GM19099 (cell line): ENCODE measurements around the gene MUSTN1.

Experiments
- POLR2A ChIP-seq: IDR thresholded peaks from 3 replicates; pipeline ENCODE4 v1.6.1; 2011; ENCODE audit warnings: low read depth; ENCODE audit not compliant: insufficient read length; ENCODE audit errors: extremely low read depth

Gene MUSTN1

DNA sequence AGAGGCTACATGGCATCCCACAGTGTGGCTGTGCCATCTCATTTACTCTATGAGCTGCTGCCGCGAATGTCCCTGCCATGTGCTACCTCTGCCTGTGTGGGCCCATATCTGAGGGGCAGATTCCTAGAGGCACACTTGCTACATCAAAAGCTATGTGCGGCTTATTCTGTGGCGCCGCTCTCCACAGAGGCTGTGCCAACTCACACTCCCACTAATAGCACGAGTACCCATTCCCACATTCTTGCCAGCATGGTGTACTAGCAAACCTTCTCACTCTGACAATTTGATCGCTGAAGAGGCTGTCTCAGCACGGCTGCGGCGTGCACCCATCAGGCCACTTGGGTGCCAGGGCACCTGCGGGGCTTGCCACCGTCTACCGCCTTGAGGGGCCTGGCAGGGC lies 31.2 kb upstream of the MUSTN1 start:
- TF ChIP-seq POLR2A = no peak

DNA sequence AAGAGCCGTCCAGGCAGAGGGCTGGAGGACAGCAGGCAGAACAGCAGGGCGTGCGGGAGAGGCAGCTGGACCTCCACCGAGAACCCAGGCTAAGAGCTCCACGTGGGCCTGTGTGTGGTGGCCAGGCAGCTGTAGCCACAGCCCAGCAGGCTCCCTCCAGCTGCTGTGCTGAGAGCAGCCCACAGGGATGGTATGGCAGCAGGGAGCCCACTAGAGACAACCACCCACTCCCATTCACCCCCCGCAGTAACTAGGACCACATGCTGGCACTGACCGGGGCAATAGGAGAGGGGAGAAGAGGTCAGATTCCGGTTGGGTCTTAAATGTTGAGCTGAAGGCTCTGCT lies 25.6 kb upstream of the MUSTN1 start:
- no peak for TF ChIP-seq POLR2A

DNA sequence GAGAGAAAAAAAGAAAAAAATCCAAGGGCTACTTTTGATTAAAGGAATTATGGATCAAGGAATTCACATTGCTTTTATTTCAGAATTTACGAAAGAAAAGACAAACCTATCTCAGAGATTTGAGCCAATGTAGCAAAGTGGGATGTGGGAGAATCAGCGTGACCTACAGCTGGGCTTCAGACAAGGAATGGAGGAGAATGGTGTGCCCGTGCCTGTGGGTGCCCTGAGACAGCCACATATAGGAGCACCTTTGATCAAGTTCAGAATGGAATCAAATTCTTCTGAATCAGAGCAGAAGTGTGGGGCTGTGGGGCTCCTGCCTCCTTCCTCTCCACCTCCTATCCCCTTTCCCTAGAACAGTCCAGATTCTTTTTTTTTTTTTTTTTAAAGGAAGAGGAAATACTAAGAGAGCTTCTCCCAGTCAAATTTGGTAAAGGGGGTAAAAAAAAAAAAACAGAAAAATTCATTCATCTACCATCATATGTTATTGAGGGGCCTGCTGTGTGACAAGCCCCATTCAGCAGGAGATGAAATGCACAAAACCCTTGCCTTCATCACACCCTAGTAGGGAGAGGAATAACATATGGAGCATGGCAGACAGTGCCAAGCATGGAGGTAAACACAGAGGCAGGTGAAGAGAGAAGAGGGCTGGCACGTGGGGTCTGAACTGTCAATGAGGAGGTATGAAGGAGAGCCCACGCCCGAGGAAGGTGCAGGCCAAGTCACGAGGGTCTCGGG lies 25.0 kb upstream of the MUSTN1 start:
- no peak for TF ChIP-seq POLR2A

DNA sequence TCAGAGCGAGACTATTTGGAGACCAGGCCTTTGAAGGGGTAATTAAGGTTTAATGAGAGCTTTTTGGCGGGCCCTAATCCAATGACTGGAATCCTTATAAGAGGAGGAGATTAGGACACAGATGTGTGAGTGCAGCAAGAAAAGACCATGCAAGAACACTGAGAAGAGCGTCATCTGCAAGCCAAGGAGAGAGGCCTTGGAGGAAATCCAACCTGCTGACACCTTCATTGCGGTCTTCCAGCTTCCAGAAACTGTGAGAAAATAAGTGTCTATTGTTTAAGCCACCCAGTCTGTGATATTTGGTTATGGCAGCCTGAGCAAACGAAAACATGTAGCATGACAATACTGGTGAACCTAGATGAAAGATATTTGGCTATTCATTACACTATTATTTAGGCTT lies 23.0 kb upstream of the MUSTN1 start:
- TF ChIP-seq POLR2A = no peak

DNA sequence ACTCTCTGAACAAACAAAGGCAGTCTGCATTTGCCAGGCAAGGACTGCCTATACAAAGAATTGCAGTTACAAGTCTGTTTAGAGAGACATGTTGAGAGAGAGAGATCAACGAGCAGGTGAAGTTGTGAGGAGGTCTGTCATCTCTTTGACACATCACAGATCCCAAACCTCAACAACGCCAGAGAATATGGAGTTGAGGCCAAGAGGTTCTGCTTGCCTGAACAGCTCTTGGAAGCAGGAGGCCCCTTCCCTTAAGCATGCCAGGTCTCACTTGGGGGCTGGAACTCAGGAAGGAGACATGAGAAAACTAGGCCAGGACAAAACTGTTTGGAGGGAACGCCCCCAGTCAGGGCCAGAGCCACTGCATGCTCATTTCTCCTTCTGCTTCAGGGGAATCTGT lies 22.3 kb upstream of the MUSTN1 start:
- no peak for TF ChIP-seq POLR2A

DNA sequence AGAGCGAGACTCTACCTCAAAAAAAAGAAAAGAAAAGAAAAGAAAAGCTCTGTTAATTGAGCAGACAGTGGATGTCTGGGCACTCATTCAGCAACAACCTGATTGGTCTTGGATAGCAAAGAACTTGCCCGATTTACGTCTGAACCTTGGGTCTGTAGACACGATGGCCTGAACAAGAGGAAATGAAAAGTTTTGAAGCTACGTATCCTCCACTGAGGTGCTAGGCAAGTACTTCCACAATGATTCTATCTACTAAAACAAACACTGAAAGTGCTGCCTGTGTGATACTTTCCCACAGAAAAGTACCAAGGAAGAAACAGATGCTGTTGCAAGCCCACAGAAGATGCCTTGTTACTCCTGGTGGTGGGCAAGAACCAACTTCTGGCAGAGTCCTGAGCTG lies 21.8 kb upstream of the MUSTN1 start:
- TF ChIP-seq POLR2A = no peak

DNA sequence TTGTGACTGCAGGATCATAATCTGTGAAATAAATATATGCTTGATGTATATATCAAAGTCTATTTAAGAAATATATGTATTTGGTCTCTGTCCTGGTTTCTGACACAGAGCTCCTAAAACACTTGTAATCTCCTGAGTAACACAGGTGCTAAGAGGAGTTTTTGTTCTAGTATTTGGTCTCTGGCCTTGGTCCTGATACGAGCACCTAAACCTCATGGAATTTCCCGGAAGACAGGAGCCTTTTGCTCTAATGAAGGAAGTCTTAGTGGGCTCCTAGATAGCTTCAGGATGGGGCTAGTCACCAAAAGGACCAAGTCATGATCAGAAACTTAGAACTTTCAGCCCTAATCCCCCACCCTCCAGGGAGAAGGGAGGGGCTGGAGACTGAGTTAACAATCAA lies 19.2 kb upstream of the MUSTN1 start:
- no peak for TF ChIP-seq POLR2A

DNA sequence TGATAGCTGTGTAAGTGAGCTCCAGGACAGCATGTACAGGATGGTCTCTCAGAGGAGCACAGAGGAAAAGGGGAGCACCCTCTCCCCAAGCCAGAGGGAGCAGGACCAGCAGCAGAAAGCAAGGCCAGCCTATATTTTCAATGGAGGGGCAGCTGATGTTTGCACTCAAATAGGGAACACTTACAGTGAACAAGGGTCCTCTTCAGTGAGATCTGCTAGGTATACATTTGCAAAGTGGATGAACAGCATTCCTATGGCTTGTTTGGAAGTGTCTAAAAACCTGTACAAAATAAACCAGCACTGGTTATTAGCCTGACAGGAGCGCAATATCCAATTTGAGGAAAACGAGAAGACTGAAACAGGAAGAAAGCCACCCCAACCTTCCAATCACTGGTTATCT lies 17.6 kb upstream of the MUSTN1 start:
- no peak for TF ChIP-seq POLR2A

DNA sequence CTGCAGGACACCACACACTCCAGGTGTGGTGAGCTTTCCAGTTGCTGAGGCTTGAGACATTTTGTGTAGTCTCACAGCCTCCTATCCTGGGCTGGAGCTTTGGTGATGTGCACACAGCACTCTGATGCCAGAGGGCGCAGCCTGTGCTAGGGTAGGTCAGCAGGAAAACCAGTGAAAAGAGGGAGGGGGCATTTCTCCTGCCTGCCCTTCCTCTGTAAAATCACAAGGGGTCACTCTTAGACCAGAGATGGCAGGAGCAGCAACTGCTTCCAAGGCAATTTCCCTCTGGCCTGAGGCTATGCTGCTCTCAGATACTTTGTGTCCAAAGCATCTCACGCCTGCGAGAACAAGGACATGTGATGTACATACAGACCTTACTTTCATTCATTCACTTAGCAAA lies 16.5 kb upstream of the MUSTN1 start:
- TF ChIP-seq POLR2A = no peak

DNA sequence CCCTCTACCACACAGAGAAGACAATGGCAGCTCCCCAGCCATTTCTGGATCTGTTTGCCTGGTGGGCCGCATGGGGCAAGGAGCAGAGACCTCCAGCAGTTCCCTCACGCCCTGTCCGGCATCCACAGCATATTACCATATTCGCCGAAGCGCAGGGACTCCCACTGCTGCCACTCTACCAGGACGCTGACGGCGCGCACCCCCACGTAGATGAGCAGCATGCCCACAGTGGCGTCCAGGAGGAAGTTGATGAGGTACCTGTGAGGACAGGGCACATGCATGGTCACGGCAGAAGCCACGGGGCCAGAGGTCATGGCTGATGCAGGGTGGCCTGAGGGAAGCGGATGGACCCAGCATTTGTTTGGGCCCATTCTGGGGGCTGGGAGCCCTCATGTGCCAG lies 14.8 kb upstream of the MUSTN1 start:
- TF ChIP-seq POLR2A = no peak

DNA sequence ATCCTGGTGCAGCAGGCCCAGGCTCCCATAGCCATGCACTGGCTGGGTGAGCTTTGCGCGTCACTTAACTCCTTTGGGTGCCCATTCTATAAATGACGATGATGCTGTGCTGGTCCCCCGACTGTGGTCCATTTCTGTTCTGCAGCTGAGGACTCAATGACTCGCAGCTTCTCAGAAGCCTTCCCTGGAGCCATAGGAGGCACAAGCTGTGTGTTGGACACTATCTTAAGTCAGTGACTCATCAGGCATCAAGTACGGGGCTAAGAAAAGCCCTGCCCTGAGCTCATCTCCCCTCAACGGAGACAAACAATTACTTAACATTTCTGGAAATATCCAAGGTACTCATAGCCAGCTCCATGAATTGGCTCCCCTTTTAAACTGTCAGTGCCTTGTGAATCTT lies 13.8 kb upstream of the MUSTN1 start:
- TF ChIP-seq POLR2A = no peak

DNA sequence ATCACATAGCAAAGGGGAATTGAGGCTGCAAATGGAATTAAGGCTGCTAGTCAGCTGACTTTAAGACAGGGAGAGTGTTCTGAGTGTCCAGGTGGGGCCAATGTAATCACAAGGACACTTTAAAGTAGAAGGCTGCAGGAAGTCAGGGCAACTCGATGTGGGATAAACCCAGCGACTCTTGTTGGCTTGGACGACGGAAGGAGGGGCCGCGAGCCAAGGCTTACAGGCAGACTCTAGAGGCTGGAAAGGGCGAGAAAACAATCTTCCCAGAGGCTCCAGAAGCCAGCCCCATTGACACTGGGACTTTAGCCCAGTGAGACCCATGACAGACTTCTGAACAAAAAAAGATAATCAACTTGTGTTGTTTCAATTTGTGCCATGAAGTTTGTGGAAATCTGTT lies 12.9 kb upstream of the MUSTN1 start:
- TF ChIP-seq POLR2A = no peak

DNA sequence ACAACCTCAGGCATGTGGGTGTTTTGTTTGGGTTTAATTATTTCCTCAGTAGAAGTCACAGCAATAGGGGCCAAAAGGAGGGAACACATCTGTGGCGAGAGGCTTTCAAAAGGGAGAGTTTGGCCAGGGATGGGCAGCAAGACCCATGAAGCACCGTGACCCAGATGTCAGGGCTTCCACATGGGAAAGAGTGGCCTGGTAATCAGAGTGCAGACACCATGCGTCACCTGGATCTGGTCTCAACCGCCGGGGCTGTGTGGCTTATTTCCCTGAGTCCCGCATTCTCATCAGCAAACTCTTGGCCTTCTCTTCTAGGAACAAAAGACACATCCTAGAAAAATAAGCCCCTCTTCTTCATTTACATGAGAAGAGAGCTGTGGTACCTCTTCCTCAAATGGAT lies 12.4 kb upstream of the MUSTN1 start:
- no peak for TF ChIP-seq POLR2A

DNA sequence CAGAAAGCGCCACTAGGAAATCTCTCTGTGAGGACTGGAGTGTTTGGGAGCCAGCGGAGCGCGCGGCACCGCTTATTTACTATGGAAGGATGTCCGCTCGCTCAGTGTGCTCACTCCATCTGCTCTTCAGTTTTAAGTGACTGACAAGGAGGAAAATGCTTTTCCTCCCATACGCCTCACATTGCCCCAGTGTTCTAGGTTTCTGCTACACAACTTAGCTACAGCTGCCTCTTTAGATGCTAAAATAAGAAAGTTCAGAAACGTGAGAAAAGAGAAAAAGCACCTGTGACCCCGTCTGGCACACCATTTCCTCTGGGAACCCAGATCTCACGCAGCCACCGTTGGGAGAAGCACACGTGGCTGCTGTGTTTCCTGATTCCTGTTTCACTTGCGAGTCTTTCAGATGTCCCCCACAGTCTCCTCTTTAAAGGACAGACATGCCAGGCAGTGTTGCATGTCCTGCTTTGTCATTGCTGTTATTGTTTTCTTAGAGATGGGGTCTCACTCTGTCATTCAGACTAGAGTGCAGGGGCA lies 11.7 kb upstream of the MUSTN1 start:
- no peak for TF ChIP-seq POLR2A

DNA sequence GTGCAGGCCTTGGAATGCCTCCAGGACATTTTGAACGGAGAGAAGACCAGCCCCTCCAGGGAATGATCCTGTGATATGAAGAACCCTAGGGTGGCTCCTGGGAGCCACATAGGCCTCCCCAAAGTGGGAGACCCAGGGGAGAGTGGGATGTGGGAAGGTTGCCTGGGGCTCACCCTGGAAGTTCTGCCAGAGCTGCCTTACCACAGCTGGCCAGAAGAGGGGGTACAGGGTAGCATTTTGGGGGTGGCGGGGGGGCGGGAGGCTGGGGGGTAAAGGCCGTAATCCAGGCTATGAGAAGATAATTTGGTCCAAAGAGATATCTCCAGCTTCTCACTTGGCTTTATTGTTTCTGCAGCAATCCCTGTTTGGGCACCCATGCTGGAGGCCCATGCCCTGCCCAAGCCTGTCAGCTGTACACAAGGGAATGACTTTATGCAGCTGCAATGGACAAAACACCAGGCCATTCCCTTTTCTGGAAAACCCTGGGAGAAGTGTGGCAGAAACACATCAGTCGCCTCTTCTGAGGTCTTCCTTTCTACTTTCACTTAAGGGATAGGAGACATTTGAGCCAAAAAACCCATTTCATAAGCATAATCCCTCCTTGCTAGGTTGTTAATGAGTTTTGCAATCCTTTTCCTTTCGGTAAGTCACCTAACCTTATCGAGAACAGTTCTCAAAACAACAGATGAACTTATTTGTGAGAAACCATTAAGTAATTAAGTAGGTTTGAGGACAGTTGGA lies 11.0 kb upstream of the MUSTN1 start:
- TF ChIP-seq POLR2A = no peak

DNA sequence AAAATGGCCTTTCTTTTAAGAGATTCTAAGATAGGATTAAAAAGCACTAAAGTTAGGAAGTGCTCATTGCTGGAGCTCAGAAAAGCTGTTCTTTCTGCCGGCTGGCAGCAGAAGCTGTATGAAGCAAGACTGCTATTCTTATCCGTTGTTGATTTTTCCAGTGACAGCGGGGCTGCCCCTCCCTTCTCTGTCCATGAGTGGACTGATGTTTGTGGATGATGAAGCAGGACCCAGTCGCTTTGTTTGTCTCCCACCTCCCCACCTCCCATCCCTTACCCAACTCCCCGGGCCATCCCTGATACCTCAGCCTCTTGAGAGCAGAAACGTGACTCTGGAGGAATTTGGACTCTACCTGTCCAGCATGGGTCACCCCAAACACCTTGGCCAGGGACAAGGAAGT lies 10.3 kb upstream of the MUSTN1 start:
- no peak for TF ChIP-seq POLR2A

DNA sequence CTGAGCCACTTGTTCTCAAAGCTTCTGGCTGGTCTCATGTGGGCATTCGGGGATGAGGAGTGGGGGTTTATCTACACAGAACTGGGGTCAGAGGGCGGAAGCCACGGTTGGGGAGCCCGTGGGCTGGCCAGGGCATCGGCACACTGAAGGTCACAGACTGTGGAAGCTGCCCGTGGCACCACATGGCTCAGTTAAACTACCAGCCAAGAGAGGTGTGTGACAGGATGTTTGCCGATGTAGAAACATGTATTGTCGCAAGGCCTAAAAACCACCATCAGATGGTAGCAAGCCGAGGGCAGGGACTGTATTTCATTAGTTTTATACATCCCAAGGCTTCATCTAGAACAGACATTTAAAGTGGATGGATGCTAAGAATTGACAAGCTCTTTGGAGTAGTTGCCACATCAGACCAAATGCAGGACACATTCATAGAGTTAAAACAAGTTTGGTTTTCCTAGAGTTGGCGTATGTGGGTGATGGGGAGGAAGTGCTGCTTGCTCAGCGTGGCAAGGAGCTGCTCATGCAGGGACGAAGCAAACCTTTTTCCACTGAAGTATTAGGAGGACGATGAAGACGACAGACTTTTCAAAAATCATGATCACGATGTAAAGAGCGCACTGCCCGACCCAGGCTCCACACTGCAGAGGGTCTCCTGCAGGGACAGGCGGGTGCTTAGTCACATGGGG lies 9.6 kb upstream of the MUSTN1 start:
- TF ChIP-seq POLR2A = no peak

DNA sequence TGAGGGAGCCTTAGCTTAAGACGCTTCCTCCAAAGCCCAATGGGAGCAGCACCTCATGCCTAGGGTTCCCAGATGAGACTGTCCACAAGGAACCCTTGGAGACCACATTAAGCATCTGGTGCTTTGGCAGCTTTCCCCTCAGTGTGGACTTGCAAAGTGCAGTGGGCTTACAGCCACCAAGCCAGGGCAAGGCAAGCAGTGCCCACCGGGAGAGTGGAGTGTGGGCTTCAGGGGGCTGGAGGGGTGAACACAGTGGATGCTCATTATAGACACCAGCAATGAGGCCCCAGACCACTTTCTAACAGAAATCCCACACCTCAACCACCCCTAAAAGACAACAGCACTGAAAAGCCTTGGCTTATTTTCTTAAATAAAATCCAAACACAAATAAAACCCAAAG lies 9.1 kb upstream of the MUSTN1 start:
- TF ChIP-seq POLR2A = no peak
